SK-N-SH (cell line): ENCODE data around the gene COLEC12. TPM values are rescaled to one million over a fixed set of nuclear protein-coding genes. Genes with fewer than 3 reads are reported as not detected.

Experiments
- CTCF ChIA-PET: fragments of 300-600, 350-600 bp; formaldehyde crosslinking; extraction: SDS; loops from one replicate; lab custom pipeline; 2021; lab: Yijun Ruan, JAX
- POLR2A ChIA-PET: fragments of 350-600 bp; sonication (Branson Sonifier 250); formaldehyde crosslinking; extraction: SDS; loops from one replicate; lab custom pipeline; 2020; ENCODE audit warnings: antibody characterized with exemption, inconsistent platforms; lab: Yijun Ruan, JAX
- DNase-seq: peaks from one replicate; pipeline ENCODE4 v3.0.0; 2012
- H2AFZ ChIP-seq: fragments of 200-600 bp; sonication (generic); 2 replicates; pipeline ENCODE4 v1.8.1; 2016; ENCODE audit warnings: antibody characterized with exemption, mild to moderate bottlenecking, low read depth
- H3F3A ChIP-seq: fragments of 200-600 bp; sonication (generic); replicated peaks from 2 replicates; pipeline ENCODE3; 2016; ENCODE audit warnings: antibody characterized with exemption, mild to moderate bottlenecking; ENCODE audit not compliant: insufficient read depth
- H3K27ac ChIP-seq, 2 experiments: fragments of 200-500 bp in 1 of 2; fragments of 200-600 bp in 1 of 2; sonication (Bioruptor generic) in 1 of 2; sonication (generic), shearing (Covaris generic) in 1 of 2; 2 replicates each; pipeline versions ENCODE4 v1.5.1 to v1.6.1; 2014 to 2016; ENCODE audit warnings: low read depth in 2 of 2, inconsistent platforms in 1 of 2, low read length in 1 of 2, mild to moderate bottlenecking in 1 of 2, mixed read lengths in 1 of 2
- H3K27me3 ChIP-seq: fragments of 200-600 bp; sonication (generic), shearing (Covaris generic); 2 replicates; pipeline ENCODE4 v1.6.1; 2016; ENCODE audit warnings: mixed run types; ENCODE audit not compliant: insufficient read depth
- H3K36me3 ChIP-seq, 2 experiments: fragments of 200-500 bp in 1 of 2; fragments of 200-600 bp in 1 of 2; sonication (Bioruptor generic) in 1 of 2; sonication (generic) in 1 of 2; replicated peaks in 1 of 2; 2 replicates each; pipeline versions ENCODE3 to v1.5.1; 2014 to 2016; ENCODE audit warnings: low read length in 1 of 2, mild to moderate bottlenecking in 1 of 2; ENCODE audit not compliant: insufficient read depth in 2 of 2, control insufficient read depth in 1 of 2
- H3K4me1 ChIP-seq, 2 experiments: fragments of 200-500 bp in 1 of 2; fragments of 200-600 bp in 1 of 2; sonication (Bioruptor generic) in 1 of 2; sonication (generic), shearing (Covaris generic) in 1 of 2; 2 replicates each; pipeline versions ENCODE4 v1.5.1 to v1.6.1; 2014 to 2016; ENCODE audit warnings: low read depth in 1 of 2, low read length in 1 of 2, mixed run types in 1 of 2; ENCODE audit not compliant: insufficient read depth in 2 of 2, control insufficient read depth in 1 of 2
- H3K4me2 ChIP-seq: fragments of 200-600 bp; sonication (generic), shearing (Covaris generic); 2 replicates; pipeline ENCODE4 v1.6.1; 2017; ENCODE audit warnings: mixed run types
- H3K4me3 ChIP-seq, 2 experiments: fragments of 200-500 bp in 1 of 2; fragments of 200-600 bp in 1 of 2; sonication (Bioruptor generic) in 1 of 2; sonication (generic), shearing (Covaris generic) in 1 of 2; 2 replicates each; pipeline versions ENCODE4 v1.5.1 to v1.8.1; 2014 to 2016; ENCODE audit warnings: low read depth in 2 of 2, inconsistent platforms in 1 of 2, low read length in 1 of 2, mild to moderate bottlenecking in 1 of 2, mixed read lengths in 1 of 2, moderate library complexity in 1 of 2
- H3K79me2 ChIP-seq: fragments of 200-600 bp; sonication (generic); 2 replicates; pipeline ENCODE4 v1.8.1; 2017; ENCODE audit warnings: mild to moderate bottlenecking; ENCODE audit not compliant: insufficient read depth
- H3K9ac ChIP-seq: fragments of 200-600 bp; sonication (generic); 2 replicates; pipeline ENCODE4 v1.6.1; 2017; ENCODE audit warnings: mixed run types
- H3K9me2 ChIP-seq: fragments of 200-600 bp; sonication (generic); 2 replicates; pipeline ENCODE4 v1.6.1; 2017; ENCODE audit warnings: mixed run types
- H3K9me3 ChIP-seq: fragments of 200-600 bp; sonication (generic); 2 replicates; pipeline ENCODE4 v1.6.1; 2017; ENCODE audit warnings: mixed run types, mild to moderate bottlenecking, moderate library complexity
- H4K20me1 ChIP-seq: fragments of 200-600 bp; sonication (generic); 2 replicates; pipeline ENCODE4 v1.6.1; 2017; ENCODE audit warnings: mild to moderate bottlenecking, mixed run types; ENCODE audit not compliant: insufficient read depth
- CTCF ChIP-seq: fragments of 200-600 bp; sonication (generic); IDR thresholded peaks from 2 replicates; pipeline ENCODE4 v1.6.1; 2017; ENCODE audit warnings: antibody characterized with exemption, mild to moderate bottlenecking, moderate library complexity
- EZH2phosphoT487 ChIP-seq: fragments of 200-600 bp; sonication (generic); IDR thresholded peaks from 2 replicates; pipeline ENCODE4 v1.6.1; 2017; ENCODE audit warnings: low read depth, mixed run types, mild to moderate bottlenecking, antibody characterized with exemption, moderate library complexity, borderline replicate concordance
- NFIC ChIP-seq: IDR thresholded peaks from 2 replicates; pipeline ENCODE4 v1.4.0; 2012; ENCODE audit warnings: borderline replicate concordance
- NRF1 ChIP-seq: IDR thresholded peaks from 2 replicates; pipeline ENCODE4 v1.6.1; 2012; ENCODE audit warnings: low read depth, mild to moderate bottlenecking, low read length
- POLR2AphosphoS5 ChIP-seq: IDR thresholded peaks from 2 replicates; pipeline ENCODE4 v1.6.1; 2012; ENCODE audit warnings: low read depth, low read length
- RCOR1 ChIP-seq: fragments of 150-350 bp; IDR thresholded peaks from 2 replicates; pipeline ENCODE4 v1.6.1; 2017; ENCODE audit warnings: antibody characterized with exemption, low read length
- RFX5 ChIP-seq: IDR thresholded peaks from 2 replicates; pipeline ENCODE4 v1.6.1; 2012; ENCODE audit warnings: mild to moderate bottlenecking, improper control_type of control experiment, low read length
- RXRA ChIP-seq: IDR thresholded peaks from 2 replicates; pipeline ENCODE4 v1.4.0; 2012; ENCODE audit warnings: low read depth, mild to moderate bottlenecking, borderline replicate concordance
- USF1 ChIP-seq: IDR thresholded peaks from 2 replicates; pipeline ENCODE4 v1.4.0; 2012; ENCODE audit warnings: low read depth, borderline replicate concordance
- USF2 ChIP-seq: fragments of 150-350 bp; IDR thresholded peaks from 2 replicates; pipeline ENCODE4 v1.6.1; 2017; ENCODE audit warnings: antibody characterized with exemption, low read length, low read depth, borderline replicate concordance
- YY1 ChIP-seq: IDR thresholded peaks from 2 replicates; pipeline ENCODE4 v1.4.0; 2012; ENCODE audit warnings: low read depth, mild to moderate bottlenecking
- WGBS: methylation state at CpG from one replicate; pipeline ENCODE4 v1.1.6; 2017; ENCODE audit warnings: low lambda C conversion rate; 5-methylcytosine and 5-hydroxymethylcytosine counted together
- polyA plus RNA-seq, 3 experiments: library from polyadenylated mRNA; depleted of rRNA; stranded (reverse); fragments of >200 nt; gene quantifications; 2 replicates each; pipeline ENCODE4 v1.2.3, GENCODE V29; 2012

COLEC12 gene
- polyA plus RNA-seq, 1 of the 3 experiments (the other 2 are of a cell fraction): 41.2 TPM

DNA sequence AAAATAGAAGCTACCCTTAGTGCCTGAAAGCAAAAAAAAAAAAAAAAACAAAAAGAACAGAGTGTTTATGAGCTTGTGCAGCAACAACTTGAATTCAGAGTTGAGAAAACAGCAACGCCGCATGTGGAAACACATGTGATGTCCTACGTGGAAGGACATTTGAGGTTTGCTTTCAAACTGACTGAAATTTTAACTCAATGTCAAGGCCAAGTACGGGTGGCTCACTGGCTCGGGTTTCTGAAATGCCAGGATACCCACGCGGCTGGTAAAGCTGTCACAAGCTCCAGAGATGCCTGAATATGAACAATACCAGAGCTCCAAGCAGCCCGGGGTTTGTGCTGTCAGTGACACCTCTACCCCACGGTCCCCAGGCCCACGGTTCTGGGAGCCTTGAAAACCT is 160.5 kb downstream of the COLEC12 start:
- H3K9ac ChIP-seq: no peak overlapping the region
- CTCF ChIA-PET: no interaction called here
- peaks cover 0 to 2% of the 10 kb centered on the region in 2 experiments; a peak in 1 of 4 replicates for H3K4me1 ChIP-seq
- no peaks in the 10 kb centered on the region for H3K79me2 ChIP-seq
- H3K4me3 ChIP-seq: no peak overlapping the region
- H3K27me3 ChIP-seq: no peaks in the 10 kb centered on the region
- no peaks in the 10 kb centered on the region for H3K36me3 ChIP-seq
- H3F3A ChIP-seq: no peaks in the 10 kb centered on the region
- no peaks in the 10 kb centered on the region for H4K20me1 ChIP-seq
- POLR2A ChIA-PET: no interaction called here
- TF ChIP-seq RFX5 (no peak), NFIC (no peak), CTCF (no peak), USF1 (no peak), USF2 (no peak), RXRA (no peak)
- no peak for DNase-seq
- no peak overlapping the region for H2AFZ ChIP-seq
- no peak overlapping the region for H3K4me2 ChIP-seq
- no peaks in the 10 kb centered on the region for H3K9me2 ChIP-seq
- 90% methylated on average over 4 of the region's 10 CpGs for WGBS
- H3K9me3 ChIP-seq: no peaks in the 10 kb centered on the region
- no peak overlapping the region for H3K27ac ChIP-seq

DNA sequence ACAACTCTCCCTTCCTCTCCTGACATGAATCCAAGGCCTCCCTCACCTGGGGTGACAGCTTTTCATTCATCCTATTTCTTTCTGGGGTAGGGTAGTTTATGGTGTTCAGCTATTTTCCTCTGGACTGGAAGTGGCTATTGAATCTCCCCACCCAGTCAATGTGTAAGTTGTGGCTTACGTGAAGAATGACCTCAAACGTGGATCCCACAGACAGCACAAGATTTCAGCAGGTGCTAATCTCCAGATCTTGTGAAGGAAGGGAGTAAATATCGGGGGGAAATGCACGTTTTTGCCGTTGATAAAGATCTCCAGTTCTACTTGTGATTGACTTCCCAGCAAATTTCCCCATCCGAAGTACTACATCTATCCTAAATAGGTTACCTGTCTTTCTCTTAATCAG is 161.3 kb downstream of the COLEC12 start:
- no peak overlapping the region for H3K27ac ChIP-seq
- DNase-seq: no peak
- ChIA-PET CTCF (no interaction called here), POLR2A (no interaction called here)
- no peaks in the 10 kb centered on the region for H4K20me1 ChIP-seq
- no peaks in the 10 kb centered on the region for H3K27me3 ChIP-seq
- WGBS: 68% methylated on average over 6 of the region's 6 CpGs
- no peaks in the 10 kb centered on the region for H3K9me2 ChIP-seq
- no peak overlapping the region for H3K4me2 ChIP-seq
- H3K79me2 ChIP-seq: no peaks in the 10 kb centered on the region
- H3K4me3 ChIP-seq: no peak overlapping the region
- peaks cover 0 to 2% of the 10 kb centered on the region in 2 experiments; a peak in 1 of 4 replicates for H3K4me1 ChIP-seq
- H3F3A ChIP-seq: no peaks in the 10 kb centered on the region
- no peak overlapping the region for H3K9ac ChIP-seq
- H2AFZ ChIP-seq: no peak overlapping the region
- no peak for TF ChIP-seq NRF1
- no peak for TF ChIP-seq RFX5
- TF ChIP-seq RCOR1: no peak
- no peak for TF ChIP-seq YY1
- TF ChIP-seq POLR2AphosphoS5: no peak
- no peak for TF ChIP-seq EZH2phosphoT487
- no peaks in the 10 kb centered on the region for H3K9me3 ChIP-seq
- no peaks in the 10 kb centered on the region for H3K36me3 ChIP-seq
